Neuron (in vitro differentiated cells): ENCODE measurements around the gene CAMKMT.

Experiments used
- H2AFZ ChIP-seq: one replicate; pipeline ENCODE4 v1.6.1; 2013; ENCODE audit warnings: low read depth, mild to moderate bottlenecking, inconsistent platforms, low read length, moderate library complexity
- H3K27me3 ChIP-seq: one replicate; pipeline ENCODE4 v1.6.1; 2013; ENCODE audit warnings: low read length; ENCODE audit not compliant: insufficient read depth
- H3K36me3 ChIP-seq: one replicate; pipeline ENCODE4 v1.6.1; 2013; ENCODE audit warnings: low read length; ENCODE audit not compliant: insufficient read depth
- H3K4me1 ChIP-seq: one replicate; pipeline ENCODE4 v1.6.1; 2013; ENCODE audit warnings: low read length; ENCODE audit not compliant: insufficient read depth
- H3K4me3 ChIP-seq: 2 replicates; pipeline ENCODE4 v1.5.1; 2013; ENCODE audit warnings: mild to moderate bottlenecking, low read length, moderate library complexity
- H3K9me3 ChIP-seq: one replicate; pipeline ENCODE4 v1.6.1; 2013; ENCODE audit warnings: low read length

CAMKMT gene

GRCh38 chr2:44361330-44362206 is at the start of gene CAMKMT, which contains the start of gene PREPL:
Gene CAMKMT, plus strand, starts transcription at chr2:44361947.
Gene PREPL, minus strand, starts transcription at chr2:44361494. Its CDS starts 15,152 bp downstream, at chr2:44346342.
- Histone ChIP-seq H3K4me1 (peaks cover 22% of the 10 kb centered on the region), H3K4me3 (peak within 1 kb of the TSS; percentile 82), H3K9me3 (no peaks in the 10 kb centered on the region), H2AFZ (peak within 1 kb of the TSS; percentile 93), H3K36me3 (peaks cover 2% of the 10 kb centered on the region), H3K27me3 (no peaks in the 10 kb centered on the region)

- H3K9me3 ChIP-seq = peaks cover 23% of the 10 kb centered on the region
- no peaks in the 10 kb centered on the region for H3K4me1 ChIP-seq
- H3K27me3 ChIP-seq = no peaks in the 10 kb centered on the region
- no peak overlapping the region for H2AFZ ChIP-seq
- no peak overlapping the region for H3K4me3 ChIP-seq
- peaks cover 69% of the 10 kb centered on the region for H3K36me3 ChIP-seq
These were observed 47.4 kb upstream of the CAMKMT start for GRCh38 chr2:44314362-44314761.

- Histone ChIP-seq H3K27me3 (no peaks in the 10 kb centered on the region), H3K36me3 (peaks cover 82% of the 10 kb centered on the region), H3K9me3 (peaks cover 14% of the 10 kb centered on the region), H3K4me3 (no peak overlapping the region), H3K4me1 (no peaks in the 10 kb centered on the region), H2AFZ (no peak overlapping the region)
These were observed 45.8 kb upstream of the CAMKMT start for GRCh38 chr2:44315945-44316344.

- Histone ChIP-seq H2AFZ (no peak overlapping the region), H3K4me3 (no peak overlapping the region), H3K4me1 (no peaks in the 10 kb centered on the region), H3K27me3 (no peaks in the 10 kb centered on the region), H3K9me3 (no peaks in the 10 kb centered on the region), H3K36me3 (peaks cover 89% of the 10 kb centered on the region)
These were observed 40.9 kb upstream of the CAMKMT start for GRCh38 chr2:44320832-44321231.

GRCh38 chr2:44321360-44321759 is 40.4 kb upstream of the CAMKMT start:
- Histone ChIP-seq H2AFZ (no peak overlapping the region), H3K36me3 (peaks cover 89% of the 10 kb centered on the region), H3K27me3 (no peaks in the 10 kb centered on the region), H3K4me3 (no peak overlapping the region), H3K4me1 (no peaks in the 10 kb centered on the region), H3K9me3 (no peaks in the 10 kb centered on the region)

- Histone ChIP-seq H2AFZ (no peak overlapping the region), H3K9me3 (no peaks in the 10 kb centered on the region), H3K27me3 (no peaks in the 10 kb centered on the region), H3K4me3 (no peak overlapping the region), H3K36me3 (peaks cover 87% of the 10 kb centered on the region), H3K4me1 (no peaks in the 10 kb centered on the region)
These were observed 36.7 kb upstream of the CAMKMT start for GRCh38 chr2:44324971-44325426.

- Histone ChIP-seq H3K4me3 (no peak overlapping the region), H3K4me1 (no peaks in the 10 kb centered on the region), H2AFZ (no peak overlapping the region), H3K9me3 (no peaks in the 10 kb centered on the region), H3K36me3 (peaks cover 83% of the 10 kb centered on the region), H3K27me3 (no peaks in the 10 kb centered on the region)
These were observed 35.9 kb upstream of the CAMKMT start for GRCh38 chr2:44325897-44326296.

GRCh38 chr2:44326548-44327264 is 35.0 kb upstream of the CAMKMT start:
- no peaks in the 10 kb centered on the region for H3K9me3 ChIP-seq
- no peaks in the 10 kb centered on the region for H3K4me1 ChIP-seq
- no peaks in the 10 kb centered on the region for H3K27me3 ChIP-seq
- H2AFZ ChIP-seq = no peak overlapping the region
- H3K4me3 ChIP-seq = no peak overlapping the region
- H3K36me3 ChIP-seq = peaks cover 83% of the 10 kb centered on the region

GRCh38 chr2:44328750-44329149 is 33.0 kb upstream of the CAMKMT start:
- H3K27me3 ChIP-seq = no peaks in the 10 kb centered on the region
- no peaks in the 10 kb centered on the region for H3K9me3 ChIP-seq
- peaks cover 80% of the 10 kb centered on the region for H3K36me3 ChIP-seq
- no peak overlapping the region for H2AFZ ChIP-seq
- no peaks in the 10 kb centered on the region for H3K4me1 ChIP-seq
- H3K4me3 ChIP-seq = no peak overlapping the region

GRCh38 chr2:44329343-44329742 is 32.4 kb upstream of the CAMKMT start:
- Histone ChIP-seq H2AFZ (no peak overlapping the region), H3K9me3 (no peaks in the 10 kb centered on the region), H3K4me1 (no peaks in the 10 kb centered on the region), H3K36me3 (peaks cover 79% of the 10 kb centered on the region), H3K4me3 (no peak overlapping the region), H3K27me3 (no peaks in the 10 kb centered on the region)

GRCh38 chr2:44330801-44331200 is 30.9 kb upstream of the CAMKMT start:
- Histone ChIP-seq H3K9me3 (no peaks in the 10 kb centered on the region), H3K27me3 (no peaks in the 10 kb centered on the region), H2AFZ (no peak overlapping the region), H3K4me1 (no peaks in the 10 kb centered on the region), H3K4me3 (no peak overlapping the region), H3K36me3 (peaks cover 76% of the 10 kb centered on the region)

- peaks cover 6% of the 10 kb centered on the region for H3K9me3 ChIP-seq
- no peaks in the 10 kb centered on the region for H3K4me1 ChIP-seq
- H3K27me3 ChIP-seq = no peaks in the 10 kb centered on the region
- peaks cover 80% of the 10 kb centered on the region for H3K36me3 ChIP-seq
- no peak overlapping the region for H2AFZ ChIP-seq
- H3K4me3 ChIP-seq = no peak overlapping the region
These were observed 27.8 kb upstream of the CAMKMT start for GRCh38 chr2:44333994-44334393.

GRCh38 chr2:44335806-44336538 is 25.8 kb upstream of the CAMKMT start:
- H3K4me1 ChIP-seq = no peaks in the 10 kb centered on the region
- peaks cover 81% of the 10 kb centered on the region for H3K36me3 ChIP-seq
- no peaks in the 10 kb centered on the region for H3K27me3 ChIP-seq
- H2AFZ ChIP-seq = no peak overlapping the region
- H3K4me3 ChIP-seq = no peak overlapping the region
- peaks cover 6% of the 10 kb centered on the region for H3K9me3 ChIP-seq
